GM19328 (cell line): ENCODE measurements around the gene POLR2J2.
"Not testable (repeated sequence)": the region's sequence is repeated elsewhere in the genome, so short reads cannot be mapped to it uniquely, and the experiment has no call there.

Experiments
- ATAC-seq: cut with Tn5 transposase; IDR thresholded peaks from one replicate; pipeline ENCODE4 v1.9.1; 2021; ENCODE audit warnings: mild to moderate bottlenecking, moderate library complexity; ENCODE audit not compliant: unreplicated experiment

POLR2J2 gene

GRCh38 chr7:102671166-102671955 lies at the start of gene POLR2J2:
Gene POLR2J2 (minus strand): TSS chr7:102671663. CDS start chr7:102671601, 62 bp downstream.
- peak; percentile 52 for ATAC-seq

GRCh38 chr7:102718491-102718890 lies 47.0 kb upstream of the POLR2J2 start:
- ATAC-seq, result not testable (repeated sequence)

GRCh38 chr7:102715718-102716117 lies 44.3 kb upstream of the POLR2J2 start:
- ATAC-seq, result peak; percentile 53

DNA sequence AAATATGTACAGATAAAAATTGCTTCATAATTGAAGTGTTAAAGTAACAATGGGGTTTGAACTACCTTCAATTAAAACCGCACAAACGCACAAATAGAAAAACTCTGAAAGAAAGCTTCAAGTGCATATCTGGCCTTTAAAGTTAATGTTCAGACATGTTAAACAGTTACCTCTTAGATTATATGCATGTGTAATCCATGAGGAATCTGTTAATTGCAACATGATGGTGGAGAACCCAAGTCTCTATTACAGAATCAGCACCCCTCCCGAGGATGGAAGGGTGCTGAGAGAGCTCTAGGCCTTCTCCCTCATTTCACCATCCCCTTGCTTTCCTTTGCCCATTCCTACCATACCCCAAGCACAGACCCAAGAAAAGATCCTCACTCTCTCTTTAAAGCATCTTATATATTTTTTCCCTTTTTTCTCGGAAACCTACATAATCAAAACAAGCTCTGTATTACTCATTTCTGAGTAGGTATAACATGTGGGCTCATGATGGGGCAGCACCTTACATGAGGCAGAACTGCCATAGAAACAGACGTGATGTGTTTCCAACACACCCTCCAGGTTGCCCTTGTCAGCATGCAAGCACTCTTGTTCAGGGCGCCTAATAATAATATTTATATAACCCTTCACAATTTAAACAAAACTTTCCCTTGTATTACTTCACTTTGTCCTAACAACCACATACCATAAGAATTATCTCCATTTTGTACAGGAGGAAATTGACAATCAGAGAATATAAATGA lies 43.5 kb upstream of the POLR2J2 start:
- not testable (repeated sequence) for ATAC-seq

DNA sequence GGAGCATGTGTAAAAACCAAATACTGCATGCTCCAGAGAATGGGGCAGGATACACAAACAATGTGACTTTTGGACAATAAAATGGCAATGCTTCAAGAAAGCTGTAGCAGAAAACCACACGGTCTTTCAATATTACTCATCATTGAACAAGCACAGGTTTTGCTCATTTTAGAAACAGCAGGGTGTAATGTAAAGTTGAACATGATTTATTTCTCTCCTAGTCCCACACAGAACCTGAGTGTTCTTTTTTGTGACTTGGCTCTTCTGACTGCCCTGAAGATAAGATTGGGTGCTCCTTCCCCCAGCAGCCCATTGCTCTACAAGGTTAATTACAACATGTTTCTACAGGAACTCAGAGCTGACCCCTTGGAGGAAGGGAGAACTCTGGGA lies 42.2 kb upstream of the POLR2J2 start:
- peak; percentile 73 for ATAC-seq

DNA sequence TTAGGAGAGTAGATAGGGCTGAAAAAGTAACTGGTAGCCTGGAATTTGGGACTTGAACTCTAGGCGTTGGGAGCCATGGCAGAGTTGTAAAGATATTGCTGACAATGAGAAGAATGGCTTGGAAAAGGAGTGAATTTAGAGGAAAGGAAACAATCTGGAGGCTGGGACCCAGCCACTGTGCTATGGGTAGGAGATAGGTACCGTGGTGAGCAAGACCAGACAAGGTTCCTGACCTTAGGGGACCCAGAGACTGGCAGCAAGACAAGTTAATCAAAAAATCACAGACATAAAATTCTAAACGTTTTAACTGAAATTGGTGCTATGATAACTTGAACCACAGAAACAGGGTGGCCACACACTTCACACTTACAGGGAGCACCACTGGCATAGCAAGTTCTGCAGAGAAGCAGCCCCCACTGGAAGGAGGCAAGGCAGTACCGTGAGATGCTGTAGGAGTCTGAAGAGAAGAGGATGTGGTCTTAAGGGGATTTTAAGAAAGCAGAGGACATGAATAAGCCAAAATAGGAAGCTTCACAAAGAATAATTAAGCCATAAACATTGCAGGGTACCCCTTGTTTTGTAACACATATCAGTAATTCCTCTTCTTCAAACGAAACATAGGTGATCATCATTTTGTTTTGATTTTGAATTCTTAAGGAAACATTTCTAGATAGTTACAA lies 41.7 kb upstream of the POLR2J2 start:
- ATAC-seq, result peak; percentile 63

DNA sequence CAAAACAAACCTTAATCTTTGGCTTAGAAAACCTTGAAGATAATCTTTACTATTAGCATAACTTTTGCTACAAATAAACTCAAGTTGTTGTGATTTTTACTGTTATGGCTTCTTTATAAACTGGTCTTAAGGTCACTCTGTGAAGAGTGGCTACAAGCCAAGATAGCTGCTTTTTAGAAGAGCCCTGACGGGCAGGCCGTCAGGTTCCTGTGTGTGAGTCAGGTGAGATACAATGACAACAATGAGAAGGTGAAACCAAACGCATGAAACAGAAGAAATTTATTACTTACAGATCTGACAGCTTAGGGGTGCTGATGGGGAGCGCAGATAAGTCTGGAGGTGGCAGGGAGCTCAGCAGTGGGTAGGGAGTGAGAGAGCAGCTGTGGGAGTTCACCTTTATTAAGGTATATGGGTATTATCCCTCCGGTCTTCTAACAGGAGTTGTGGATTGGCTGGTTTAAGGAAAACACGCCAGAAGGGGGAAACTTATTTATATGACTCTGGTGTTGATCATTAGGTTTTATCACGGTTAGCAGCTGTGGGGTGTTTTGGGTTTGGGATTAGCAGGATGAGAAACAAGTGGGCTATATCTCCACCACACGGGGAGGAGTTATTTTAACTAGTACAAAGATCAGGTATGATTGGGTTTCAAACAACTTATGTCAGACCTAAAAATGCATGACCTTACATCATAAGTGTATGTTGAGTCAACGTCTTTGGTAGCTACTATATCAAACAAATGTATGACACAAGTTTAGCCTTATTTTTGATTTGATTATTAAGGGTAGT lies 27.7 kb upstream of the POLR2J2 start:
- ATAC-seq, result not testable (repeated sequence)

GRCh38 chr7:102697642-102698512 lies 26.4 kb upstream of the POLR2J2 start:
- not testable (repeated sequence) for ATAC-seq

DNA sequence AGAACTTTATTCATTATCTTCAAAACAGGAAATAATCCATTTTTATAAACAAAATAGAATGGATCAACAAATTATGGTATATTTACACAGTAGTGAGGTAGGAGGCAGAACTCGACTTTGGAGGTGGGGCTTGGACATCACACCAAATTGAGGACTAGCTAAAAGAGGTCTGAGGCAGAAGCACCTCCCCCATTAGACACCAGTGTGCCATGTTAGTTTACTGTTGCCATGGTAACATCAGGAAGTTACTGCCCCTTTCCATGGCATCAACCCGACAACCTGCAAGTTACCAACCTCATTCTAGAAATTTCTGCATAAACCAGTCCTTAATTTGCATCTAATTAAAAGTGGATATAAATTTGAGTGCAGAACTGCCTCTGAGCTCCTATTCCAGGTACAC lies 24.5 kb upstream of the POLR2J2 start:
- ATAC-seq, result not testable (repeated sequence)

GRCh38 chr7:102695033-102695552 lies 23.6 kb upstream of the POLR2J2 start:
- ATAC-seq, result not testable (repeated sequence)

DNA sequence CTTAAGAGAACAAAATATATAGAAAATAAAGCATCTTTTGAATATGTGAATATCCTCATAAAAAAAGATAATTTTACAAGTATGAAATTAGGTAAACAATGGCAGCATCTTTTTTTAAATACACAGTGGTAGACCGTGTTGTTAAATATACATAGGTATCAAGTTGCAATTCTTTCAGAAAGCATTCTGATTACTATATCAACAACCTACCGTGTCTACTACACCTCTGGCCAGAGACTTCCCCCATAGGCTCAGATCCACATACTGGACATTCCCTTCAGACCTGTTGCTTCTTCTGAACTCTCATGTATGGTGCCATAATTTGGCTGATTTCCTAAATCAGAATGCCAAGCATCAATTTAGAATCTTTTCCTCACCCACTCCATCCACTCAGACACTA lies 22.5 kb upstream of the POLR2J2 start:
- ATAC-seq, result not testable (repeated sequence)

DNA sequence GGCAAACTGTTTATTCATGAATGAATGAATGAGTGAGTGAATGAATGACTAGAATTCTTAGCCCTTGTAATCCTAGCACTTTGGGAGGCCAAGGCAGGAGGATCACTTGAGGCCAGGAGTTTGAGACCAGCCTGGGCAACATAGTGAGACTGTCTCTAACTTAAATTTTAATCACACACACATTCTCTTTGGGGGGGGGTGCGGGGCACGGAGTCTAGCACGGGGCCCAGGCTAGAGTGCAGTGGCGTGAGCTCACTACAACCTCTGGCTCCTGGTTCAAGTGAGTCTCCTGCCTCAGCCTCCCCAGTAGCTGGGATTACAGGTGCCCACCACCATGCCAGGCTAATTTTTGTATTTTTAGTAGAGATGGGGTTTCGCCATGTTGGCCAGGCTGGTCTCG lies 19.1 kb upstream of the POLR2J2 start:
- not testable (repeated sequence) for ATAC-seq

- peak; percentile 74 for ATAC-seq
These were observed 18.2 kb upstream of the POLR2J2 start for GRCh38 chr7:102689436-102690282.

DNA sequence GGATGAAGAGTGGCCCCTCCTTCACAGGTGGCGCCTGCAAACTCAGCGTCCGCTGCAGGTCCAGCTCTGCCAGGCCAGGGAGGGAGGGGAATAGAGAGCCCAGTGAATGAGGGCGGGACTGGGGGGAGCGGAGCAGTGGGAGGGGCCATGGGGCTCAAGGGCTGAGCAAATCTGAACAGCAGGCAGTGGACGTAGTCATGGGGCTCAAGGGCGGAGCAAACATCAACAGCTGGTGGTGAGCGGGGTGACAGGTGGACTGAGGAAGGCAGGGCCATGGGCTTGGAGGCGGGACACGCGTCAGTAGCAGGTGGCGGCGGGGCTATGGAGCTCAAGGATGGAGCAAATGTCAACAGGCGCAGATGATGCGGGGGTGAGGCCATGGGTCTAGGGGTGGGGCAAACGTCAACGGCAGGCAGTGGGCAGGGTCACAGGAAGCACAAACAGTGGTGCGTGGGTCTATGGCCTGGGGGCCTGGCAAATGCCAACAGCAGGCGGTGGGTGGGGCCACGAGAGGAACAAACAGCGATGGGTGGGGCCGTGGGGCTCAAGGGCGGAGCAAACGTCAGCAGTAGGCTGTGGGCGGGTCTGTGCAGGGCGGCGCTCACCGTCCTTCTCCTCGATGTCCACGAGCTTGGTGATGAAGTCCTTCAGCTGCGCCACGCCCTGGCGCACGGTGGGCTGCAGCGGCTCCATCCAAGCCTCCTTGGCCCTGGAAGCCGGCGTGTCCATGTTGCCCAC lies 17.0 kb upstream of the POLR2J2 start:
- peak; percentile 47 for ATAC-seq

GRCh38 chr7:102682560-102682959 lies 11.1 kb upstream of the POLR2J2 start:
- not testable (repeated sequence) for ATAC-seq

DNA sequence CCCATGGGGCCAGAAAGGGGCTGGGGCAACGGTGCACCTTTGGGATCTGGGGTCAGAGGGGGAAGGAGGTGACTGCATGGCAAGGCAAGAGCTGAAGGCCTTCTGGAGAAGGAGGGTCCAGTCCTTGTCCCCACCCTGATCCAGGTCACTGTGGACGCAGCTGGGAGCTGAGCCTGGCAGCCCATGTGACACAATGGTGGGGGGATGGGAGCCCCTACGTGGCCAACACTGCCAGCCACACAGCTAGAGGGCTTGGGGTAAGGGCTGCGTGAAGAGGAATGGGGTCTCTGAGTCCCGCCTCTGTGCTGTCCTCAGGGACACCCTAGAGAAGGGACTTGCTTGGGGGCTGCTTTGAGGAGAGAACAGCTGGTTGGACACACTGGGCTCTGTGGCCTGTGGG lies 9.3 kb upstream of the POLR2J2 start:
- ATAC-seq, result not testable (repeated sequence)

DNA sequence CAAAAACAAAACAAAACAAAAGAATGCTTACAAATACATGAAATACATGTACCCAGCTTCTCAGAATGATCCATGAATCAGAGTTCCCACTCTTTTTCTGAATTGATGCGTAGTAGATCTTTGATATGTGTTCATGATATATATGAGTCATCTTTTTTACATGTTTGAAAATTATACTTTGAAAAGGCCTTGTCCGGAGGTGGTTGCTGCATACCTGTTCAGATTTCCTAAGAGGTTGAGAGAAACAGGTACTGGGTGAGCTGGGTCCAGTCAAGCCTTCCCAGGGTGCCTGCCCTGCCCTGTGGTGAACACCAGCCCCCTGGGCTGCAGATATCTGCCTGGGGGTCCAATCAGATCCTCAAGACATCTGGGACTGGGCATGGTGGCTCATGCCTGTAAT lies 4.1 kb upstream of the POLR2J2 start:
- ATAC-seq, result not testable (repeated sequence)
